NOMO-1 treated with dmso at 0.1 percent for 144 hours (cell line): ENCODE results near the gene CT47A1.
"Not testable (repeated sequence)": the region's sequence is repeated elsewhere in the genome, so short reads cannot be mapped to it uniquely, and the experiment has no call there.

Experiments used
- DNase-seq: peaks from one replicate; lab custom pipeline; 2025; ENCODE audit not compliant: unreplicated experiment; lab: John Stamatoyannopoulos, UW

The CT47A1 gene

GRCh38 chrX:120985660-120986059 lies at the start of gene CT47A1:
CT47A1 (minus strand) TSS chrX:120985760; CDS start chrX:120985529, 231 bp downstream.
- DNase-seq = not testable (repeated sequence)

DNA sequence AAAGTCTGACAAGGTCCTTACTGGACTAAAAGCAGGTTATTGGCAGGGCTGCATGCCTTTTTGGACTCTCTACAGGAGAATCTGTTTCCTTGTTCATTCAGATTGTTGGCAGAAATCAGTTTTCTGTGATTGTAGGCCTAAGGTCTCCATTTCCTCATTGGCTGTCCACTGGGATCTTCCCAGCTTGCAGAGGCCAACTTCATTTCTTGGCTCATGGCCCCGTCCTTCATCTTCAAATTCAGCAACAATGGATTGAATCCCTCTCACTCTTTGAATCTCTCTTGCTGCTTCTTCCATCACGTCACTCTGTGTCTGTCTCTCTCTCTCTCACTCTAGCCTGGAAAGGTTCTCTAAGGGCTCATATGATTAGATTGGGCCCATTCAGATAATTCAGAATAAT lies 47.0 kb upstream of the CT47A1 start:
- no peak for DNase-seq

GRCh38 chrX:121030083-121030482 lies 44.5 kb upstream of the CT47A1 start:
- no peak for DNase-seq

- DNase-seq = no peak
Observed at GRCh38 chrX:121028419-121028818, 42.9 kb upstream of the CT47A1 start.

- no peak for DNase-seq
Observed at GRCh38 chrX:121014826-121015225, 29.3 kb upstream of the CT47A1 start.

DNA sequence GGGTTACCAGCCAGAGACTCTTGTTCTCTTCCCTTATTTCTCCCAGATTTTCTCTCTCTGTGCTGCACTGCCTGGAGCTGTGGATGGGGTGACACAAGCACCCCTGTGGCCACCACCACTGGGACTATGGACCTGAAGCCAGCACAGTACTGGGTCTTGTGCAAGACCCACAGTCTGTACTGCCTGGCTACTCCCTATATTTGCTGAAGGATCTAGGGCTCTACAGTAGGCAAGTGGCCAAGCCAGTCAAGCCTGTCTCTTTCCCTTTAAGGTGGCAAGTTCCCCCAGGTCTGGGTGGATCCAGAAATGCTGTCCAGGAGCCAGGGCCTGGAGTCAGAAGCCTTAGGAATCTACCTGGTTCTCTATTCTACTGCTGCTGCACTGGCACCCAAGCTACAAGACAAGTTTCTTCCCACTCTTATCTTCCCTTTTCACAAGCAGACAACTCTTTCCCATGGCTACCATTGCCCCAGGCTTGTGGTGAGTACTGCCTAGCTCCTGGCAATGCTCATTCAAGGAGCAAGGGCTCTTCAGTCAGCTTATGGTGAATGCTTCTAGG lies 28.4 kb upstream of the CT47A1 start:
- DNase-seq = no peak

- no peak for DNase-seq
Observed at GRCh38 chrX:121011254-121011653, 25.7 kb upstream of the CT47A1 start.

GRCh38 chrX:121010218-121010617 lies 24.7 kb upstream of the CT47A1 start:
- DNase-seq = no peak

- no peak for DNase-seq
Observed at GRCh38 chrX:121009764-121010163, 24.2 kb upstream of the CT47A1 start.

- DNase-seq = no peak
Observed at GRCh38 chrX:121008920-121009319, 23.4 kb upstream of the CT47A1 start.

GRCh38 chrX:121000589-121000988 lies 15.0 kb upstream of the CT47A1 start:
- DNase-seq = no peak

- no peak for DNase-seq
Observed at GRCh38 chrX:120999413-120999812, 13.9 kb upstream of the CT47A1 start.

GRCh38 chrX:120956500-120956899 lies 29.1 kb downstream of the CT47A1 start, which contains the start of gene CT47A7:
CT47A7 (minus strand) TSS chrX:120956600; CDS start chrX:120956345, 255 bp downstream.
- not testable (repeated sequence) for DNase-seq
